NB4 (cell line): ENCODE measurements around the gene C1GALT1C1.

Experiments used
- CTCF ChIP-seq: IDR thresholded peaks from one replicate; pipeline ENCODE4 v1.5.1; 2012; ENCODE audit warnings: low read depth, low read length
- MAX ChIP-seq: IDR thresholded peaks from 2 replicates; pipeline ENCODE4 v1.6.1; 2011; ENCODE audit warnings: low read depth, low read length
- POLR2A ChIP-seq: IDR thresholded peaks from 2 replicates; pipeline ENCODE4 v1.6.1; 2011; ENCODE audit warnings: mild to moderate bottlenecking; ENCODE audit not compliant: insufficient read length; ENCODE audit errors: extremely low read depth

- TF ChIP-seq CTCF (no peak), MAX (no peak), POLR2A (no peak)
Observed at GRCh38 chrX:120625371-120625770, 4.5 kb downstream of the C1GALT1C1 start.
